HepG2 (cell line): Measurements from ENCODE around the gene C19orf73. TPM values are rescaled to one million over a fixed set of nuclear protein-coding genes. Genes with fewer than 3 reads are reported as not detected.

Source experiments
- ARNT ChIP-seq: fragments of 450-650 bp; IDR thresholded peaks from 2 replicates; pipeline ENCODE4 v1.6.1; 2017
- MAFK ChIP-seq, 2 experiments: IDR thresholded peaks in 1 of 2; conservative IDR thresholded peaks in 1 of 2; 2 replicates each; pipeline ENCODE4 v1.6.1; 2011; ENCODE audit warnings: improper control_type of control experiment in 2 of 2, low read length in 2 of 2
- MBNL3 ChIP-seq: fragments of 250-450 bp; sonication (Bioruptor Pico); conservative IDR thresholded peaks from 2 replicates; pipeline ENCODE4 v1.8.0; 2022; ENCODE audit warnings: mild to moderate bottlenecking, inconsistent platforms
- NFATC3 ChIP-seq: sonication (generic); formaldehyde crosslinking; IDR thresholded peaks from 2 replicates; pipeline ENCODE4 v1.5.1; 2020; ENCODE audit warnings: mild to moderate bottlenecking, missing genetic modification reagents
- PLRG1 ChIP-seq: fragments of 450-650 bp; conservative IDR thresholded peaks from 2 replicates; pipeline ENCODE4 v1.6.1; 2016
- REXO4 ChIP-seq: sonication (generic); formaldehyde crosslinking; IDR thresholded peaks from 2 replicates; pipeline ENCODE4 v1.8.0; 2022; ENCODE audit warnings: missing genetic modification reagents, mild to moderate bottlenecking, borderline replicate concordance
- SRSF9 ChIP-seq: fragments of 200-400 bp; formaldehyde crosslinking; IDR thresholded peaks from 2 replicates; pipeline ENCODE4 v1.6.1; 2018; ENCODE audit warnings: borderline replicate concordance, mild to moderate bottlenecking, low read depth, low read length; ENCODE audit not compliant: insufficient read depth, poor library complexity, severe bottlenecking
- STAT5B ChIP-seq: sonication (generic); formaldehyde crosslinking; IDR thresholded peaks from 2 replicates; pipeline ENCODE4 v1.4.0; 2020; ENCODE audit warnings: missing genetic modification reagents
- ZFYVE20 ChIP-seq: sonication (generic); formaldehyde crosslinking; IDR thresholded peaks from 2 replicates; pipeline ENCODE4 v1.8.0; 2023; ENCODE audit warnings: low read depth, mild to moderate bottlenecking, moderate library complexity, missing genetic modification reagents, borderline replicate concordance
- ZNF224 ChIP-seq: sonication (generic); formaldehyde crosslinking; IDR thresholded peaks from 2 replicates; pipeline ENCODE4 v1.5.0; 2020; ENCODE audit warnings: mild to moderate bottlenecking, missing genetic modification reagents
- ZNF274 ChIP-seq: sonication (generic); formaldehyde crosslinking; IDR thresholded peaks from 2 replicates; pipeline ENCODE4 v1.5.1; 2020; ENCODE audit warnings: mild to moderate bottlenecking, missing genetic modification reagents
- ZNF616 ChIP-seq: sonication (generic); formaldehyde crosslinking; IDR thresholded peaks from 2 replicates; pipeline ENCODE4 v1.5.0; 2020; ENCODE audit warnings: low read depth, mild to moderate bottlenecking, missing genetic modification reagents
- ZNF724P ChIP-seq: sonication (generic); formaldehyde crosslinking; IDR thresholded peaks from 2 replicates; pipeline ENCODE4 v1.8.0; 2022; ENCODE audit warnings: missing genetic modification reagents, borderline replicate concordance
- ZNF761 ChIP-seq: sonication (generic); formaldehyde crosslinking; conservative IDR thresholded peaks from 2 replicates; pipeline ENCODE4 v1.4.0; 2020; ENCODE audit warnings: mild to moderate bottlenecking, missing genetic modification reagents
- polyA plus RNA-seq, 8 experiments: library from polyadenylated mRNA; depleted of rRNA in 3 of 8; stranded (reverse) in 7 of 8; unstranded in 1 of 8; fragments of >200 nt; fragmentation: Illumina TruSeq in 4 of 8; extraction: Trizol in 4 of 8; gene quantifications; 2 replicates each; pipeline versions ENCODE4 v1.2.1 to v1.2.3, GENCODE V29; 2011 to 2016; ENCODE audit warnings: low read depth in 4 of 8, missing spikeins in 1 of 8, mixed read lengths in 1 of 8; ENCODE audit not compliant: insufficient read depth in 1 of 8
- total RNA-seq, 5 experiments: library from RNA; depleted of rRNA; stranded (reverse); fragments of >200 nt; fragmentation: Illumina TruSeq; extraction: Trizol; gene quantifications; 2 replicates each; pipeline ENCODE4 v1.2.3, GENCODE V29; 2016; ENCODE audit warnings: low read depth in 1 of 5
- TF ChIP-seq, protein P1 (sequence below): sonication (generic); formaldehyde crosslinking; IDR thresholded peaks from 2 replicates; pipeline ENCODE4 v1.4.0; 2020; ENCODE audit warnings: missing genetic modification reagents, borderline replicate concordance
- TF ChIP-seq, protein P2 (sequence below): IDR thresholded peaks from 2 replicates; pipeline ENCODE4 v1.6.1; 2016; ENCODE audit warnings: missing biosample characterization, missing genetic modification reagents, low read depth
- TF ChIP-seq, protein P3 (sequence below): sonication (generic); formaldehyde crosslinking; IDR thresholded peaks from 2 replicates; pipeline ENCODE4 v1.5.0; 2020; ENCODE audit warnings: mild to moderate bottlenecking, missing genetic modification reagents, borderline replicate concordance
- TF ChIP-seq, protein P4 (sequence below): sonication (generic); formaldehyde crosslinking; IDR thresholded peaks from 2 replicates; pipeline ENCODE4 v1.4.0; 2020; ENCODE audit warnings: missing genetic modification reagents
- TF ChIP-seq, protein P5 (sequence below): sonication (generic); formaldehyde crosslinking; IDR thresholded peaks from 2 replicates; pipeline ENCODE4 v1.4.0; 2020; ENCODE audit warnings: mild to moderate bottlenecking, missing genetic modification reagents

C19orf73 gene
- total and polyA plus RNA-seq, 2 of the 13 experiments (the other 11 are each of a cell fraction or from before 2014, with no cell fraction given): 1.4 to 1.5 TPM

DNA sequence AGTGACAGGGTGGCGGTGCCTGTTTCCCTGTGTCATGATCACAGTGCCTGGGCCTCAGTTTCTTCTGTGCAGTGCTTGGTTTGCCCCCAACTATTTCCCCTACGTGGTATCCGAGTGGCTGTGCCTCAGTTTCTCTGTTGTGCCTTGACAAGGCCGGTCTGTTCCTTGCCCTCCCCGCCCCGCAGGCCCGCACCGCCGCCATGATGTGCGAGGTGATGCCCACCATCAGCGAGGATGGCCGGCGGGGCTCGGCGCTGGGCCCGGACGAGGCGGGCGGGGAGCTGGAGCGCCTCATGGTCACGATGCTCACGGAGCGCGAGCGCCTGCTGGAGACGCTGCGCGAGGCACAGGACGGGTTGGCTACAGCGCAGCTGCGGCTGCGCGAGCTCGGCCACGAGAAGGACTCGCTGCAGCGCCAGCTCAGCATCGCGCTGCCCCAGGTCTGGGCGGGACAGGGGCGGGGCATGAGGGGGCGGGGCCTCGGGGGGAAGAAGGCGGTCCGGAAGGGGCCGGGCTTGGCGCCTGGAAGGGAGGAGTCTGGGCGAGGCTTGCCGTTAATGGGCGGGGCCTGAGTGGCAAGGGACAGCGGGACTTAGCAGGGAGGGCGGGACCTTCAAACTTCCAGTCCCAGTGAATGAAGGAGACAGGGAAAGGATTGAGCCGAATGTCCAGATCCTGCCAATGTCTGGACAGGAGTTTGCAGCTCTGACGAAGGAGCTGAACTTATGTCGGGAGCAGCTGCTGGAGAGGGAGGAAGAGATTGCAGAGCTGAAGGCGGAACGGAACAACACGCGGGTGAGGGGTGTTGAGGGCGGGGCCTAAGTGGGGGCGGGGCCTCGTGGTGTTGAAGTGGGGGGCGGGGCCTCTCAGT lies 9.0 kb upstream of the C19orf73 start (continued):
- TF ChIP-seq, protein P1, sequence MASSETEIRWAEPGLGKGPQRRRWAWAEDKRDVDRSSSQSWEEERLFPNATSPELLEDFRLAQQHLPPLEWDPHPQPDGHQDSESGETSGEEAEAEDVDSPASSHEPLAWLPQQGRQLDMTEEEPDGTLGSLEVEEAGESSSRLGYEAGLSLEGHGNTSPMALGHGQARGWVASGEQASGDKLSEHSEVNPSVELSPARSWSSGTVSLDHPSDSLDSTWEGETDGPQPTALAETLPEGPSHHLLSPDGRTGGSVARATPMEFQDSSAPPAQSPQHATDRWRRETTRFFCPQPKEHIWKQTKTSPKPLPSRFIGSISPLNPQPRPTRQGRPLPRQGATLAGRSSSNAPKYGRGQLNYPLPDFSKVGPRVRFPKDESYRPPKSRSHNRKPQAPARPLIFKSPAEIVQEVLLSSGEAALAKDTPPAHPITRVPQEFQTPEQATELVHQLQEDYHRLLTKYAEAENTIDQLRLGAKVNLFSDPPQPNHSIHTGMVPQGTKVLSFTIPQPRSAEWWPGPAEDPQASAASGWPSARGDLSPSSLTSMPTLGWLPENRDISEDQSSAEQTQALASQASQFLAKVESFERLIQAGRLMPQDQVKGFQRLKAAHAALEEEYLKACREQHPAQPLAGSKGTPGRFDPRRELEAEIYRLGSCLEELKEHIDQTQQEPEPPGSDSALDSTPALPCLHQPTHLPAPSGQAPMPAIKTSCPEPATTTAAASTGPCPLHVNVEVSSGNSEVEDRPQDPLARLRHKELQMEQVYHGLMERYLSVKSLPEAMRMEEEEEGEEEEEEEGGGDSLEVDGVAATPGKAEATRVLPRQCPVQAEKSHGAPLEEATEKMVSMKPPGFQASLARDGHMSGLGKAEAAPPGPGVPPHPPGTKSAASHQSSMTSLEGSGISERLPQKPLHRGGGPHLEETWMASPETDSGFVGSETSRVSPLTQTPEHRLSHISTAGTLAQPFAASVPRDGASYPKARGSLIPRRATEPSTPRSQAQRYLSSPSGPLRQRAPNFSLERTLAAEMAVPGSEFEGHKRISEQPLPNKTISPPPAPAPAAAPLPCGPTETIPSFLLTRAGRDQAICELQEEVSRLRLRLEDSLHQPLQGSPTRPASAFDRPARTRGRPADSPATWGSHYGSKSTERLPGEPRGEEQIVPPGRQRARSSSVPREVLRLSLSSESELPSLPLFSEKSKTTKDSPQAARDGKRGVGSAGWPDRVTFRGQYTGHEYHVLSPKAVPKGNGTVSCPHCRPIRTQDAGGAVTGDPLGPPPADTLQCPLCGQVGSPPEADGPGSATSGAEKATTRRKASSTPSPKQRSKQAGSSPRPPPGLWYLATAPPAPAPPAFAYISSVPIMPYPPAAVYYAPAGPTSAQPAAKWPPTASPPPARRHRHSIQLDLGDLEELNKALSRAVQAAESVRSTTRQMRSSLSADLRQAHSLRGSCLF (CRISPR knock-in tag): peak; percentile 97
- TF ChIP-seq, protein P2, sequence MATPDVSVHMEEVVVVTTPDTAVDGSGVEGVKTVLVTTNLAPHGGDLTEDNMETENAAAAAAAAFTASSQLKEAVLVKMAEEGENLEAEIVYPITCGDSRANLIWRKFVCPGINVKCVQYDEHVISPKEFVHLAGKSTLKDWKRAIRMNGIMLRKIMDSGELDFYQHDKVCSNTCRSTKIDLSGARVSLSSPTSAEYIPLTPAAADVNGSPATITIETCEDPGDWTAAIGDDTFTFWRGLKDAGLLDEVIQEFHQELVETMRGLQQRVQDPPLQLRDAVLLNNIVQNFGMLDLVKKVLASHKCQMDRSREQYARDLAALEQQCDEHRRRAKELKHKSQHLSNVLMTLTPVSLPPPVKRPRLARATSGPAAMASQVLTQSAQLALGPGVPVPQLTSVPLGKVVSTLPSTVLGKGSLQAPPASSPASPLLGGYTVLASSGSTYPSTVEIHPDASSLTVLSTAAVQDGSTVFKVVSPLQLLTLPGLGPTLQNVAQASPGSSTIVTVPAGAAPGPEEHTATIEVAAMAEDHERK (CRISPR knock-in tag): no peak
- no peak for TF ChIP-seq PLRG1
- peak; percentile 98 for TF ChIP-seq NFATC3 (CRISPR knock-in tag)
- no peak for TF ChIP-seq ARNT
- TF ChIP-seq STAT5B: peak; percentile 98
- no peak for TF ChIP-seq MBNL3 (CRISPR knock-in tag)
- TF ChIP-seq, protein P3, sequence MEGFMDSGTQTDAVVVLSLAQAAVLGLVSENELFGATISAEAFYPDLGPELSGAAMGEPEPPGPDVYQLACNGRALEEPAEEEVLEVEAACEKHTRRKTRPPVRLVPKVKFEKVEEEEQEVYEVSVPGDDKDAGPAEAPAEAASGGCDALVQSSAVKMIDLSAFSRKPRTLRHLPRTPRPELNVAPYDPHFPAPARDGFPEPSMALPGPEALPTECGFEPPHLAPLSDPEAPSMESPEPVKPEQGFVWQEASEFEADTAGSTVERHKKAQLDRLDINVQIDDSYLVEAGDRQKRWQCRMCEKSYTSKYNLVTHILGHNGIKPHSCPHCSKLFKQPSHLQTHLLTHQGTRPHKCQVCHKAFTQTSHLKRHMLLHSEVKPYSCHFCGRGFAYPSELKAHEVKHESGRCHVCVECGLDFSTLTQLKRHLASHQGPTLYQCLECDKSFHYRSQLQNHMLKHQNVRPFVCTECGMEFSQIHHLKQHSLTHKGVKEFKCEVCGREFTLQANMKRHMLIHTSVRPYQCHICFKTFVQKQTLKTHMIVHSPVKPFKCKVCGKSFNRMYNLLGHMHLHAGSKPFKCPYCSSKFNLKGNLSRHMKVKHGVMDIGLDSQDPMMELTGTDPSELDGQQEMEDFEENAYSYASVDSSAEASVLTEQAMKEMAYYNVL (CRISPR knock-in tag): peak; percentile 65; the same call in 1 of the 2 replicates
- peak in 1 of 2 experiments; percentile 40; a peak in 1 of 4 replicates for TF ChIP-seq MAFK (conservative IDR thresholded peaks at IDR 0.05 in 1 of 2, IDR thresholded peaks at IDR 0.05 in 1 of 2; ENCODE audit: low read length in 2 of 2)
- TF ChIP-seq ZNF274 (CRISPR knock-in tag): peak; percentile 100
- peak; percentile 99 for TF ChIP-seq ZNF616 (CRISPR knock-in tag)
- peak; percentile 98 for TF ChIP-seq ZNF761 (CRISPR knock-in tag)
- TF ChIP-seq ZNF724P (CRISPR knock-in tag): peak; percentile 99
- TF ChIP-seq, protein P4, sequence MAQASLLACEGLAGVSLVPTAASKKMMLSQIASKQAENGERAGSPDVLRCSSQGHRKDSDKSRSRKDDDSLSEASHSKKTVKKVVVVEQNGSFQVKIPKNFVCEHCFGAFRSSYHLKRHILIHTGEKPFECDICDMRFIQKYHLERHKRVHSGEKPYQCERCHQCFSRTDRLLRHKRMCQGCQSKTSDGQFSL (CRISPR knock-in tag): peak; percentile 89; the same call in 1 of the 2 replicates
- TF ChIP-seq, protein P5, sequence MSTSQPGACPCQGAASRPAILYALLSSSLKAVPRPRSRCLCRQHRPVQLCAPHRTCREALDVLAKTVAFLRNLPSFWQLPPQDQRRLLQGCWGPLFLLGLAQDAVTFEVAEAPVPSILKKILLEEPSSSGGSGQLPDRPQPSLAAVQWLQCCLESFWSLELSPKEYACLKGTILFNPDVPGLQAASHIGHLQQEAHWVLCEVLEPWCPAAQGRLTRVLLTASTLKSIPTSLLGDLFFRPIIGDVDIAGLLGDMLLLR (CRISPR knock-in tag): peak; percentile 98
- TF ChIP-seq ZNF224 (CRISPR knock-in tag): peak; percentile 96; the same call in 1 of the 2 replicates
- peak; percentile 98 for TF ChIP-seq REXO4 (CRISPR knock-in tag)
- peak; percentile 99 for TF ChIP-seq ZFYVE20
- TF ChIP-seq SRSF9: no peak
